Measurements from ENCODE around the gene ZSCAN30.
"Not testable (repeated sequence)": the region's sequence is repeated elsewhere in the genome, so short reads cannot be mapped to it uniquely, and the experiment has no call there.

Gene ZSCAN30

DNA sequence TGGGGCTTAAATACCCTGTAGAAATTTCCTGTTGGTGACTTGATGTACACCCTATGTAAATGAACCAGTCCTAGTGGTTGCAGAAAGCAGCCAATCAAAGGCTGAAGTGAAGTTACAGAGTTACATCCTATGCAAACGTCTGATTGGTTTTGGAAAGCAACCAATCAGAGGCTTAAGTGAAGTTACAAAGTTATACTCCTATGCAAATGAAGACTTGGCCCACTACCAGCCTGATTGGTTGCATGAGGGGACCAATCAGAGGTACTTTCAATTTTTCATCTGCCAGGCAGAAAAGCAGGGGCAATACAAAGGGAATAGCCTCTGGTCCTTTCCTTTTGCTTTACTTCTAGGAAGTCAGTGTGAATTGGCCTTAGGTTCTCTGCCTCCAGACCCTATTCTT, 62.8 kb downstream of the ZSCAN30 start:
- no peak for DNase-seq

DNA sequence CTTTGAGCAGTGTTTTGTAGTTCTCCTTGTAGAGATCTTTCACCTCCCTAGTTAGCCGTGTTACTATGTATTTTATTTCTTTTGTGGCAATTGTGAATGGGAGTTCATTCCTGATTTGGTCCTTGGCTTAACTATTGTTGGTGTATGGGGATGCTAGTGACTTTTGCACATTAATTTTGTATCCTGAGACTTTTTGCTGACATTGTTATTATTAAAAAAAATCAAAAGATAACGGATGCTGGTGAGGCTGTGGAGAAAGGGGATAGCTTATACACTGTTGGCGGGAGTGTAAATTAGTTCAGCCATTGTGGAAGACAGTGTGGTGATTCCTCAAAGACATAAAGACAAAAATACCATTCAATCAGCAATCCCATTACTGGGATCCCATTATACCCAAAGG, 66.2 kb downstream of the ZSCAN30 start:
- DNase-seq = no peak

DNA sequence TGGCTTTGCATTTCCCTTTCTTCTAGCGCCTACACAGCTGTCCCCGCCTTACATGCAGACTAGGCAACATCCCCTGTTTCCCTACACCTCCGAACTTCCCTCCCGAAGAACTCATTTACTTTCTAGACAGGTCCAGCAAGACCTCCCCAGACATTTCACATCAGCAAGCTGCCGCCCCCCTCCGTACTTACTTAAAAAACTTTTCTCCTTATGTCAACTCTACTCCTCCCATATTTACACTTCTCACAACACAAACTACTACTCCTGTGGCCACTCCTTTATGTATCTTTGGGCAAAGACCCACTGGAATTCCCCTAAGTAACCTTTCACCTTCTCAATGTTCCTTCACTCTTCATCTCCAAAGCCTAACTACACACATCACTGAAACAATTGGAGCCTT, 69.6 kb downstream of the ZSCAN30 start:
- no peak for DNase-seq

DNA sequence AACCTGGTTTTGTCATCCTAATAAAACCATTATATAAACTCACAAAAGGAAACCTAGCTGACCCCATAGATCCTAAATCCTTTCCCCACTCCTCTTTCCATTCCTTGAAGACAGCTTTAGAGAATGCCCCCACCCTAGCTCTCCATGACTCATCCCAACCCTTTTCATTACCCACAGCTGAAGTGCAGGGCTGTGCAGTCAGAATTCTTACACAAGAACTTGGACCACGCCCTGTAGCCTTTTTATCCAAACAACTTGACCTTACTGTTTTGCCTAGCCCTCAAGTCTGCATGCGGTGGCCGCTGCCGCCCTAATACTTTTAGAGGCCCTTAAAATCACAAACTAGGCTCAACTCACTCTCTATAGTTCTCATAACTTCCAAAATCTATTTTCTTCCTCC, 70.7 kb downstream of the ZSCAN30 start:
- not testable (repeated sequence) for DNase-seq

DNA sequence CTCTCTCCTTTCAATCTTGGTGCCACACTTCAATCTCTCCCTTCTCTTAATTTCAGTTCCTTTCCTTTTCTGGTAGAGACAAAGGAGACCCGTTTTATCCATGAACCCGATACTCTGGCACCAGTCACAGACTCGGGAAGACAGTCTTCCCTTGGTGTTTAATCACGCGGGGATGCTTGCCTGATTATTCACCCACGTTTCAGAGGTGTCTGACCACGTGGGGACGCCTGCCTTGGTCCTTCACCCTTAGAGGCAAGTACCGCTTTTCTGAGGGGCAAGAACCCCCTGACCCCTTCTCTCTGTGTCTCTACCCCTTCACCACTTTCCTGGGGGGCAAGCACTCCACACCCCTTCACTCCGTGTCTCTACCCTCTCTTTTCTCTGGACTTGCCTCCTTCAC, 73.4 kb downstream of the ZSCAN30 start:
- DNase-seq = not testable (repeated sequence)

DNA sequence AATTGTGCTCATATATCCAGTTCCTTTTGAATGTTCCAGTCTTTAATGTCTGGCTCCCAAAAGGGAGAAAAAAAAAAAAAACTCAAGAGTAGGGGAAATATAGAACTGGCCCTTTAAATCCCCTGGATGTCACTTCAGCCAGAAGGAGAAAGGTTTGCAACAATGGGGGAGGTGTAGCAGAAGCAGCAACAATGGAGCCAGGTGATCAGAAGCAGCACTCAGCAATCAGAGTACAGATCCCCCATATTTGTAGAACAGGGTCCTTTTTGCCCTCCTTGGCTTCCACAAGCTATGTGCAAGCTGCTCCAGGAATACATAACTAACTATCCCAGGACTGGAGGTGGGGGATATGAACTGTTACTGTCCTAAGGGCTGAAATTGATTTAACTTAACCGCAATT, 75.0 kb downstream of the ZSCAN30 start:
- DNase-seq = no peak

DNA sequence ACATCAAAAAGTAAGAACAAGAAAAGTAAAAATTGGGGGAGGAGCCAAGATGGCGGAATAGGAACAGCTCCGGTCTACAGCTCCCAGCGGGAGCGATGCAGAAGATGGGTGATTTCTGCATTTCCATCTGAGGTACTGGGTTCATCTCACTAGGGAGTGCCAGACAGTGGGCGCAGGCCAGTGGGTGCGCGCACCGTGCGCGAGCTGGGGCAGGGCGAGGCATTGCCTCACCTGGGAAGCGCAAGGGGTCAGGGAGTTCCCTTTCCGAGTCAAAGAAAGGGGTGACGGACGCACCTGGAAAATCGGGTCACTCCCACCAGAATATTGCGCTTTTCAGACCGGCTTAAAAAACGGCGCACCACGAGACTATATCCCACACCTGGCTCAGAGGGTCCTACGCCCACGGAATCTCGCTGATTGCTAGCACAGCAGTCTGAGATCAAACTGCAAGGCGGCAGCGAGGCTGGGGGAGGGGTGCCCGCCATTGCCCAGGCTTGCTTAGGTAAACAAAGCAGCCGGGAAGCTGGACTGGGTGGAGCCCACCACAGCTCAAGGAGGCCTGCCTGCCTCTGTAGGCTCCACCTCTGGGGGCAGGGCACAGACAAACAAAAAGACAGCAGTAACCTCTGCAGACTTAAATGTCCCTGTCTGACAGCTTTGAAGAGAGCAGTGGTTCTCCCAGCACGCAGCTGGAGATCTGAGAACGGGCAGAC, 84.1 kb downstream of the ZSCAN30 start:
- DNase-seq = not testable (repeated sequence)

DNA sequence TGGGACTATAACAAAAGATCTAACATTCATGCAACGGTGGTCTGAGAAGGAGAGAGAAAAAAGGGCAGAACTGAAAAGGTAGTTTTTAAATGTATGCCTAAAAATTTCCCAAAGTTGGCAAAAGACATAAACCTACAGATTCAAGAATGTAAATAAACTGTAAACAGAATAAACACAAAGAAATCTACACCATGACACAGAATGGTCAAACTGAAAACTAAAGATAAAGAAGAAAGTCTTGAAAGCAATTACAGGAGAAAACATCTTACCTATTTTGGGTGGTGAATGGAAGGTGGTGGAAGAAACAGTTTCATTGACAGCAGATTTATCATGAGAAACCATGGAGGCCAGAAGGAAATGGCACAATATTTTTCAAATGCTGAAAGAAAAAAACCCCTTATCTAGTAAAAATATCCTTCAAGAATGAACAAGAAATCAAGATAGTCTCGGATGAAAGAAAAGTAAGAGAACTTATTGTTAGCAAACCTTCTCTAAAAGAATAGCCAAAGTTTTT, 84.8 kb downstream of the ZSCAN30 start:
- no peak for DNase-seq

DNA sequence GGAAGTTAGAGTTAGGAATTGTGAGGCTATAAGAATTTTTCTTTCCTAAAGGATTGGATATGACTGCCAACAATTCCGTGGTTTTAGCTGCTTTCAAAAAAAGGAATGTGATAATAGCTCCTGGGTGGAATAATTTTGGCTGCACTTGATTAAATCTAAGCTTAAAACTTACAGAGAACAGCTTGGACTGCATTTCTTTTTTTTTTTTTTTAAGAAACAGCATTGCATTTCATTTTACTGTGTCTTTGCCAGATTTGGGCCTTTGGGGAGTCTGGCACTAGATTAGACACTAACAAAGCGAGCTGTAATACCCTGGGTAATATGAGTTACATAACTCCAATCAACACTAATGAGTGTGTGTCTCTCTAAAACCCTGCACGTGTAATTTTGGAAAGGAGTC, 87.0 kb downstream of the ZSCAN30 start:
- no peak for DNase-seq

DNA sequence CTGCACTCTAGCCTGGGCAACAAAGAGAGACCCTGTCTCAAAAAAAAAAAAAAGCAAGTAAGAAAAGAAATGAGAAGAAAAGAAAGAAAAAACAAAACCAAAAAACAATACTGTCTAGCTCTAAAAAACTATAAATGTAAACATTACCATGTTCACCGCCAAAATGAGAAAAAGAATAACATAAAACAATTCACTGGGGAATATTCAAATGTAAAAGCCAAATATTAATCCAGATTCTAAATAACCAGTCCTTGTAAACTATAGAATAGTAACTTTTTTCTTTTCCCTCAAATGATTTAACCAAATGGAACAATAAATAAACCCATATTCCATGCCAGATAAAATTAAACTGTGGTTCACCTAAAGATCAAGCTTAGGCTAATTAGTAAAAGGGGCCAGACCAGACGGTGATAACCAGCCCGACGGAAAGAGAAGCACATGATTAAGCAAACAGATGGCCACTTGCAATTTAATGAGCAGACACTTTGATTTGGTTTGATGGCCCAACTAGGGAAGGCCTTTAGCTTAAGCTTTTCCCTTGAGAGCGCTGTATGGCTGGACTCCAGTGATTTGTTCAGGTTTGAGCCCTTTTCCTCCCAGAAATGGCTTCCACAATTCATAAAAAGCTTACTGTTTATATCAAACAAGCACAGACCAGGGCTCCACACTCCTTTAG, 88.6 kb downstream of the ZSCAN30 start:
- DNase-seq = no peak

Measured in midbrain (tissue), 1 donor.